Psoas muscle (tissue), 8 donors: Measurements from ENCODE around the gene ATP8A2. TPM values are rescaled to one million over a fixed set of nuclear protein-coding genes. Genes with fewer than 3 reads are reported as not detected.

Source experiments
- ATAC-seq, 4 donors: fragments of 200-7000 bp; cut with Tn5 transposase; one replicate each; pipeline ENCODE4 v1.9.1; 2020; ENCODE audit warnings: moderate library complexity in 3 of 4, mild to moderate bottlenecking in 2 of 4
- DNase-seq, 2 donors: peaks; one replicate each; pipeline ENCODE4 v3.0.0-alpha.2; 2020
- H3K27ac ChIP-seq: fragments of 200-600 bp; one replicate; pipeline ENCODE4 v1.8.0; 2022
- H3K27me3 ChIP-seq, 3 donors: fragments of 200-600 bp in 1 of 3; one replicate each; pipeline versions ENCODE4 v1.6.1 to v1.8.0; 2013 to 2022; ENCODE audit warnings: low read length in 2 of 3, mild to moderate bottlenecking in 2 of 3, moderate library complexity in 1 of 3; ENCODE audit not compliant: insufficient read depth in 3 of 3
- H3K36me3 ChIP-seq, 2 donors: fragments of 200-600 bp in 1 of 2; one replicate each; pipeline versions ENCODE4 v1.6.1 to v1.8.0; 2013 to 2022; ENCODE audit warnings: low read depth in 1 of 2, mild to moderate bottlenecking in 1 of 2, moderate library complexity in 1 of 2; ENCODE audit not compliant: insufficient read depth in 1 of 2
- H3K4me1 ChIP-seq: fragments of 200-600 bp; one replicate; pipeline ENCODE4 v1.8.0; 2022
- H3K4me3 ChIP-seq: fragments of 200-600 bp; one replicate; pipeline ENCODE4 v1.8.0; 2022; ENCODE audit warnings: mild to moderate bottlenecking
- H3K9me3 ChIP-seq: fragments of 200-600 bp; one replicate; pipeline ENCODE4 v1.8.0; 2022
- CTCF ChIP-seq: fragments of 200-600 bp; IDR thresholded peaks from one replicate; pipeline ENCODE4 v1.8.0; 2022; ENCODE audit warnings: antibody characterized with exemption
- WGBS, 3 donors: extraction: QIAGEN DNeasy Blood & Tissue Kit; methylation state at CpG; one replicate each; pipeline versions ENCODE4 v1.1.6 to v1.1.7; 2013; 5-methylcytosine and 5-hydroxymethylcytosine counted together
- intact Hi-C, 2 donors: fragments of 100-400 bp; cut with DNase I; formaldehyde crosslinking; loops; one replicate each; pipeline versions ENCODE4 v1.11.0 to v1.14.2; 2022
- polyA plus RNA-seq, 3 donors: library from polyadenylated mRNA; stranded (reverse); fragments of 200-250 nt; gene quantifications; one replicate each; pipeline ENCODE4 v1.2.3, GENCODE V29; 2013
- total RNA-seq, 4 donors: library from RNA; stranded (reverse); fragmentation: NEBNext Ultra II Directional in 2 of 4; extraction: Animal tissue kit (Norgen Biotek cat#: 25700) in 2 of 4; gene quantifications; one replicate each; pipeline versions ENCODE4 v1.2.1 to v1.2.4, GENCODE V29; 2021 to 2023
- donor health status: healthy with polysubstance abuse.
- donor health status: DM: no; HTN: no; CAD: no; lungs with moderate emphysema.
- donor health status: Bipolar disorder and iron deficiency.
- donor health status: healthy.
- donor health status: DM: yes; HTN: yes; CAD: no.
- donor health status: DM: no; HTN: no; CAD: no.
- donor health status: DM: no; HTN: no; CAD: no.
- donor health status: DM: yes; HTN: yes; CAD: no.

The ATP8A2 gene
- total and polyA plus RNA-seq, 7 donors, result 0.02 to 0.22 (median 0.04) TPM; not detected in 2

GRCh38 chr13:25729201-25729600 lies 357.4 kb downstream of the ATP8A2 start:
- no peak overlapping the region for H3K27ac ChIP-seq
- TF ChIP-seq CTCF, result no peak
- no peak for DNase-seq
- ATAC-seq, result no peak
- no peaks in the 10 kb centered on the region for H3K27me3 ChIP-seq
- no peaks in the 10 kb centered on the region for H3K9me3 ChIP-seq
- 78 to 90% (median 82%) methylated on average over 7 of the region's 7 CpGs for WGBS, 3 donors
- H3K4me1 ChIP-seq, result no peaks in the 10 kb centered on the region
- intact Hi-C loops, result no loop called here
- H3K36me3 ChIP-seq, result no peaks in the 10 kb centered on the region
- no peak overlapping the region for H3K4me3 ChIP-seq

- TF ChIP-seq CTCF, result no peak
- Histone ChIP-seq H3K4me3 (no peak overlapping the region), H3K27me3 (no peaks in the 10 kb centered on the region), H3K9me3 (no peaks in the 10 kb centered on the region), H3K27ac (no peak overlapping the region), H3K36me3 (no peaks in the 10 kb centered on the region), H3K4me1 (no peaks in the 10 kb centered on the region)
- intact Hi-C loops, result no loop called here
- 79 to 86% (median 84%) methylated on average over 4 of the region's 4 CpGs for WGBS, 3 donors
- ATAC-seq (no peak), DNase-seq (no peak)
These were observed 359.3 kb downstream of the ATP8A2 start for GRCh38 chr13:25731037-25731436.

GRCh38 chr13:25731536-25731935 lies 359.8 kb downstream of the ATP8A2 start:
- intact Hi-C loops, result no loop called here
- no peak for TF ChIP-seq CTCF
- H3K36me3 ChIP-seq, result no peaks in the 10 kb centered on the region
- no peaks in the 10 kb centered on the region for H3K4me1 ChIP-seq
- no peak overlapping the region for H3K27ac ChIP-seq
- ATAC-seq (no peak), DNase-seq (no peak)
- no peak overlapping the region for H3K4me3 ChIP-seq
- no peaks in the 10 kb centered on the region for H3K9me3 ChIP-seq
- no peaks in the 10 kb centered on the region for H3K27me3 ChIP-seq
- WGBS, 3 donors, result 78 to 86% (median 85%) methylated on average over 4 of the region's 4 CpGs

GRCh38 chr13:25732111-25732865 lies 360.5 kb downstream of the ATP8A2 start:
- H3K27ac ChIP-seq, result no peak overlapping the region
- ATAC-seq (no peak), DNase-seq (no peak)
- TF ChIP-seq CTCF, result no peak
- H3K9me3 ChIP-seq, result no peaks in the 10 kb centered on the region
- no peak overlapping the region for H3K4me3 ChIP-seq
- H3K4me1 ChIP-seq, result no peaks in the 10 kb centered on the region
- no peaks in the 10 kb centered on the region for H3K36me3 ChIP-seq
- no peaks in the 10 kb centered on the region for H3K27me3 ChIP-seq
- intact Hi-C loops, result no loop called here
- 52 to 54% (median 54%) methylated on average over 7 of the region's 7 CpGs for WGBS, 3 donors

GRCh38 chr13:25733001-25733491 lies 361.3 kb downstream of the ATP8A2 start:
- intact Hi-C loops, result no loop called here
- ATAC-seq (no peak), DNase-seq (no peak)
- Histone ChIP-seq H3K4me1 (no peaks in the 10 kb centered on the region), H3K27me3 (no peaks in the 10 kb centered on the region), H3K36me3 (no peaks in the 10 kb centered on the region), H3K27ac (no peak overlapping the region), H3K4me3 (no peak overlapping the region), H3K9me3 (no peaks in the 10 kb centered on the region)
- WGBS, 3 donors, result 74 to 81% (median 77%) methylated on average over 5 of the region's 5 CpGs
- no peak for TF ChIP-seq CTCF
